GM18499 (cell line): ENCODE measurements around the gene LCN6.

Experiments
- ATAC-seq: cut with Tn5 transposase; IDR thresholded peaks from one replicate; pipeline ENCODE4 v1.9.1; 2021; ENCODE audit warnings: moderate number of reproducible peaks; ENCODE audit not compliant: insufficient read depth, unreplicated experiment

LCN6 gene

DNA sequence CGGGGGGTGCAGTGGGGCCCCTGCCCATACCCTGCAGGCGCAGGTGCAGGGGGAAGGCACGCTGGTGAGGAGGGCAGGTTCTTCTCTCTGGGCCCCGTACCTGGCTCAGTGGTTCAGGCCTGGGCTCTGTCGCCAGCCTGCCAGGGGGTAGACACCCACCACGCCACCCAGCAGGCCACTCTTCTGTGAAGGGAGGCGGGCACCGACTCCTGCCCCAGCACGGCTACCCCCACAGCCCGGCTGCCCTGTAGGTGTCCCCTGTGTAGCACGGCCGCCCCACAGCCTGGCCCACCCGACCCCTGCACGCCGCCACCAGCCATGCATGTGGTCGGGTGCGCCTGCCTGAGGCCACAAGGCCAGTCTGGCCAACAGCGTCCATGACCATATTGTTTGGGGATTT lies 1.7 kb downstream of the LCN6 start:
- no peak for ATAC-seq

DNA sequence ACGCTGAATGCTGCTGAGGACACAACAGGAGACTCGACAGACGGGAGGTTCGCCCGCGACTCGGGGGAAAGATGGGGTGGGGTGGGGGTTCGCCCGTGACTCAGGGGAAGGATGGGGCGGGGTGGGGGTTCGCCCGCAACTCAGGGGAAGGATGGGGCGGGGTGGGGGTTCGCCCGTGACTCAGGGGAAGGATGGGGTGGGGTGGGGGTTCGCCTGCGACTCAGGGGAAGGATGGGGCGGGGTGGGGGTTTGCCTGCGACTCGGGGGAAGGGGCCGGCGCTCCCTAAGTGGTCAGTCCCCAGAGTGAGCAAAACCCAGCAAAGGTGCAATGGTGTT lies 2.2 kb downstream of the LCN6 start:
- ATAC-seq: no peak

DNA sequence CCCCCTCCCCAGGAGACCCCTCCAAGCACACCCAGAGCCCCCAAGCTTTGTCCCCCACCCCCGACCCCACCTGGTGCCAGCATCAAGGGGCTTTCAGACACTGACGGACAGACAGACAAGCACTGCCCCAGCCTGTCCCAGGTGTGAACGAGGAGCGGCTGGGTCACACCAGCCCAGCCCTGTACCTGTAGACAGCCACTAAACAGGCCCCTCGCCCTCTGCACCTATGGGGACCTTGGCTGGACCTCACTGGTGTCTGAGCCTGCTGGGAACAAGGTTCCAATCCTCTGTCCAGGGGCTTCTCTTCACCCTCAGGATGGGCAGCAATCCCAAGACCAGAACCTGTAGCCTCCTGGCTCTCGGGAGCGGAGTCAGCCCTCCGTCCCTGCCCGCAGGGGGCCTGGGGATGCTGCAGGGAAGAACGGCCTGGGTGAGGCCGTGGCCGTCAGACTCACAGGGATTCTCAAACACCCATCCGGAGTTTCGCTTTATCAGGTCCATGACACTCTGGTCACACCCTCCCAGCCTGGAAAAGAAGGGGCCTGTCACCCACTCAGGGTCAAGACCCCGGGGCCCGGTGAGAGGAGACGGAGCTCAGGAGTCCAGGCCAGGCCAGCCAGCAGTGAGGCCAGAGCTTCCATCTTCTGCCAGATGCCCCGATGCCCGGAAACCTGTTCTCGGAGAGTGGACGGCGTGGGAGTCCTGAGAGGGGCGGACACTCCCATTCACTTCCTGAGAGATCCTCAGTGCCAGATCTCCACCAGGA lies 2.8 kb downstream of the LCN6 start:
- ATAC-seq: no peak

DNA sequence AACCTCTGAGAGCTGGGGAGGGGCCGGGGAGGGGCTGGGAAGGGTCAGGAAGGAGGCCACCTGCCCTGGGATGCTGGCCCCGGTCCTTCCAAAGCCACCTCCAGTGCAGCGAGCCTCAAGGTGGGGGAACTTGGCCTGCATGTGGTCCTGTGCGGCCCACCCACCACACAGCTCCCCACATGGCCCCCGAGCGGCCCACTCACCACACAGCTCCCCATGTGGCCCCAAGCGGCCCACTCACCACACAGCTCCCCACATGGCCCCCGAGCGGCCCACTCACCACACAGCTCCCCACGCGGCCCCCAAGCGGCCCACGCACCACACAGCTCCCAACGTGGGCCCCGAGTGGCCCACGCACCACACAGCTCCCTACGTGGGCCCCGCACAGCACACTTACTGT lies 3.6 kb downstream of the LCN6 start:
- no peak for ATAC-seq

DNA sequence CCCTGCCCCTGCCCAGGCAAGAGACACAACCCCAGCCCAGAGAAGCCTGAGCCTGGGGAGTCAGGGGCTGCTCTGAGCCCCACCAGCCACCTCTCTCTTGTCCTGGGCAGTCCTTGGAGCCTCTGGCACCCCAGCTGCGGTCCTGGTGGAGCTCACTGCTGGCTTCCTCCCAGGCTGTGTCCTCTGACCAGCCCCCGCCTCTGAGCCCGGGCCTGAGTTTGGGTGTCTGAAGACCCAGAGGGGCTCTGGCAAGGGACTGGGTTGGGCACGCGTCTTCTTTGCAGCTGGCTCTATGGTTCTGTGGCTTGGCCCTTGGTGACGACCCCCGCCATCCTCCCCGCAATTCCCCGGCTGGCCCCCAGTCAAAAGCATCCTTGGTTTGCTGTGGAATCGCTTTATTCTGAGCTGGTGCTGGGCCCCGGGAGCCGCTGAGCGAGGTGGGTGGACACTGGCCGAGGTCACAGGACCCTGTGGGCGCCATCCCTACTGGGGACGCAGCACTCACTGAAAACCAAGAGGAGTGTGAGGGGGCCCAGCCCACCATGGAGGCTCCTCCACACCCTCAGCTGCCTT lies 4.6 kb downstream of the LCN6 start:
- no peak for ATAC-seq

DNA sequence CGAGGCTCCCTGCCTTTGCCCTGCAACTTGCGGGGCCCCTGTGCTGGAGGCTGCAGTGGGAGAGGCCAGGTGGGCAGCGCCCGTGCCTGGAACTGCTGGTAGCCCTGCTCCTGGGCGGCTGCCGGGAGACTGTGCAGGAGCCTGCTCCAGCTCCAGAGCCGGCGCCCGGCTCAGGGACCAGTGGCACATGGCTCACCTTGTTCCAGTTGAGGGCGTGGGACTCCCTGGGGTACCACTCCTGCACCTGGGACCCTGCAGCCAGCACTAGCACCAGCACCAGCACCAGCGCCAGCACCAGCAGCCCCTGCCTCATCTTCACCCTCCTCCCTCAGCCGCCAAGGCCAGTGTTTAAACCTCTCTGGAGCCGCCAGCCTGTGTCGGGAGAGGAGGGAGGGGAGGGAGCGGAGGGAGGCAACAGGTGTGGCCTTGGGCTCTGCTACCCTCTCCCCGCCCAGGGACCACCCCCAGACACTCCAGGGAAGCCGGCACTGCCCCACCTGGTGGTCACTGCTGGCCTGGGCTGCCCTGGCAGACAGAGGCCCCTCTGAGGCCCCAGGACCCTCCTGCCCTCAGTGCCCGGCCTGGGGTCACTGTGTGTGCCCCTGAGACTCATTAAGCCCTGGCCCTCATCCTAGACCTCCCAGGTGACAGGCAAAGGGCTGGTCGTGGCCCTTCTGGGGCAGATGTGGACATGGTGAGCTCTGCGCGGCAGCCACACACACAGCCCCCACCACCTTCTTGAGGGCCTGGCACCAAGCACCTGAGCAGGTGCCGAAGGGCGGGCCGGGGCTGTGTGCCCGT lies 5.5 kb downstream of the LCN6 start, which contains the start of gene LCN10:
LCN10 (minus strand) TSS at position 350 of the 801 bp plus-strand sequence; CDS start at position 313, 37 bp downstream.
- no peak for ATAC-seq

DNA sequence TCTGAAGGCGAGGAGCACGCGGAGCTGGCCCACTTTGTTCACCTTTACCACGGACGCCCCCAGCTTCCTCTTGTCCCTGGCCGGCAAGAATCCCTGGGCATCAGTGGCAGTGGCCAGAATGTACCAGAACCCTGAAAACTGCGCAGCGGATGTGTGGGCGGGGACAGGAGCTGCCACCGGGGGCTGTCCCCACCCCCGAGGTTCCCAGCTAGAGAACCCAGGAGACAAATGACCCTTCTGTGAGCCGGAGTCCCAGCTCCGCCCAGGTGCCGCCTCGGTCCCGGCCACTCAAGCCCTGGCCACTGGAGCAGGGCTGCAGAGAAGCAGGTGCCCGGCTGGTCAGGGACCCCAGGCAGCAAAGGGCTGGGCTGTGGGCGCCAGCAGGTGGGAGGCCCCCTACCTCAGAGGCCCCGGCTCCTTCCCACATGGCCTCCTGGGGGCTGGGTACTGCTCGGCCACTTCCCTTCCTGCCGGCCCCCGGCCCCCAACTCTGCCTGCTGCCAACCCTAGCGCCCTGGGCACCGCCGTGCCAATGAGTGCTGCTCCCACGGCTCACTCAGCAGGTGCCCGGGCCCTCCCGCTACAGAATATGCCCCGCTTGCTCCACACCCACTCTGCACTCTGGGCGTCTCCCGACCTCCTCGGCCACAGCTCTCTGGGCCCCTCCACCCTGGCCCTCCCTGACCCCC lies 6.3 kb downstream of the LCN6 start:
- ATAC-seq: no peak

DNA sequence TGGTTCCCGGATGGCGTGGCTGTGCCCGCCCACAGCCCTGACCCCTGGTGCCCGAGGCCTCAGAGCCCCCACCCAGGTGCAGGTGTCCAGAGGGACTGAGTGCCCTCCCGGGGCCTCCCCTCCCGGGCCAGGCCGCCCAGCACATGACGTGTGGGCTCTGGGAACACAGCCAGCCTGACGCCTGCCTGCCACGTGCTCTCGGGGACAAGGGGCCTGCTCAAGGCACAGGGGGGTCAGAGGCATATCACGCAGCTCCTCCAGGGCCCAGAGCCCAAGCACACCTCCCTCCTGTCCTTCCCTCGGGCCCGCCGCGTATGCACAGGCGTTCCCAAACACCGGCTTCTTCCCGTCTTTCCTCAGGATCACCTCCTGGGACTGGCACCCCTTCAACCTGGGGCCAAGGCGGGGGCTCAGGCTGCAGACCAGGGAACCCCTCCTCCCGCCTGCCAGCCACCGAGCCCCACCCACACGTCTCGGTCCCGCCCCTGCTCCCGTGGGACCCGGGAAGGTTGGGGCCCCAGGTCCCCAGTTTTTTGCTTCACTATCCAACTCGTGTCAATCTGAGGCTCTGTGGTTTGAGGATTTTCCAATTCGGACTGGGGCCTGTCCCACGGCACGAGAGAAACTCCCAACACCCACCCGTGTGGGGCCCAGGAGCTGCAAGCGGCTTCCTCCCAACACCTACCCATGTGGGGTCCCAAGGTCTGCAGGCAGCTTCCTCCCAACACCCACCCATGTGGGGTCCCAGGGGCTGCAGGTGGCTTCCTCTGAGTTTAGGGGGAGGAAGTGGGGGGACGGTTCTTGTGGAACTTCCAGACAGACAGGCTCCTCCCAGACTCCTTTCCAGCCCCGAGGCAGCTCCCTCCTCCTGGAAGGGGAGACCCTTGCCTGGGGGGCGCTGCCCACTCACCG lies 7.1 kb downstream of the LCN6 start:
- ATAC-seq: no peak

DNA sequence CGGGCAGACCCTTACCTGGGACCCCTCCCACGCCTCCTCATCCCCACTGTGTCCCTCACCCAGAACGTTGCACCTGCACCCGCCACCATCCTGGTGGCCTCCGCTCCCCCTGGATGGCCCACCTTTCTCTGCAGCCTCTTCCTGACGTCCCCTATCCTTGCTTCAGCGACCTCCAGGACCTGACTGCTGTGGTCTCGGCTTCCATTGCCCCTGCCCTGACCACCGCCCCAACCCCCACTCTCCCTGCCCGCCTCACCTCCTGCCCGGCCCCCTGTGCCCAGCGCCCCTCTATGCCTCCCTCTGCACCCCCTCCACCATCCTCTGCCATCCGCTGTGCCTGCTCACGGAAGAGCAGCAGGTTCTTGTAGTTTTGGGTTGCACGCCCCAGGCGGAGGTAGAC lies 7.8 kb downstream of the LCN6 start:
- ATAC-seq: no peak

DNA sequence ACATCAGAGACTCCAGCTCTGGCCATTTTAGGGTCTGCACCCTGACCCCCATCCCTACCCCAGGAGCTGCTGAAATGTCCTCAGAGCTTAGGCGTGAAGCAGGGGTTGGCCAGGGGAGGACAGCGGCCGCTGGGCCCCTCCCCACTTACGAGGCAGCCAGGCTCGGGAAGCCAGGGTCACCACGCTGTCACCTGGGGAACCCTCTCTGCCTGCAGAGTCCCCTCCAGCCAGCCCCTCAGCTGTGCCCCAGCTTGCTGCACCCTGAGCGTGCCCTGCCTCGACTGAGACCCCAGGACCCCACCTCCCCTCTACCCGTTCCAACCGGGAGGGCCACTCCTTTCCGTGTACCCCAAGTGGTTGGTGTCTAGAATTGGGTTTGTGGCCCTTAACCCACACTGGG lies 8.3 kb downstream of the LCN6 start:
- ATAC-seq: no peak

DNA sequence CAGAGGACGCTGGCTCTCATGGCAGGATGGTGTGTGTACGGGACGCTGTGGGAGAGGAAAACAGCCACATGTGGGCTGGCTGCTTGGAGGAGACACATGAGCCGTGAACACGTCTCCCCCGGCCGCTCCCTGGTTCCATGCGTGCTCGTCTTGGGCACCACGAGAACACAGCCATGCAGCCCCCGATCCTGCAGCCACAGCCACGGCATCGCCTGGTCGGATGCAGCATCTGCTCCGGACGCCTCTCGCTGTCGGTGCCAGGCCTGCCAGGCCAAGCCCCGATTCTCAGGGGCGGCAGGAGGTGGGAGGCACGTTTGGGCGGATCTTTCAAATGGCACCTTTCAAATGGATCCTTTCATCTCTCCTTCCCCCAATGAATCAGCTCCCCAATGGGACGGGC lies 8.8 kb downstream of the LCN6 start:
- ATAC-seq: no peak

DNA sequence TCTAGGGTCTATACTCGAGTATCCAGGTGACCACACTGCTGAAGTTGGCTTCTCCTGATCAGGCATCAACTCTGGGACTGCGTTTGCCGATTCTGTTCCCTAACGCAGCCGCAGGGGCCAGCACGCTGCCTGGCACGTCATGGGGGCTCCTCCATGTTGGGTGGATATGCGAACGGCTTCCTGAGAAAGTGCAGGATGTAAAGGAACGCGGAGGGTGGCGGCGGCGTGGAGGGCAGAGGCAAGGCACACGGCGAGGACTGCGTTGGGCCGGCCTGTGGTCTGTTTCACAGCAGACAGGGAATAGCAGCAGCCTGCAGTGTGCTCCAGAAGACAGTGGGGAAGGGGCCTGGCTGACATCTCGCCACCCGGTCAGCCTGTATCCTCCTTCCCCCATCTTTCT lies 9.4 kb downstream of the LCN6 start:
- no peak for ATAC-seq

DNA sequence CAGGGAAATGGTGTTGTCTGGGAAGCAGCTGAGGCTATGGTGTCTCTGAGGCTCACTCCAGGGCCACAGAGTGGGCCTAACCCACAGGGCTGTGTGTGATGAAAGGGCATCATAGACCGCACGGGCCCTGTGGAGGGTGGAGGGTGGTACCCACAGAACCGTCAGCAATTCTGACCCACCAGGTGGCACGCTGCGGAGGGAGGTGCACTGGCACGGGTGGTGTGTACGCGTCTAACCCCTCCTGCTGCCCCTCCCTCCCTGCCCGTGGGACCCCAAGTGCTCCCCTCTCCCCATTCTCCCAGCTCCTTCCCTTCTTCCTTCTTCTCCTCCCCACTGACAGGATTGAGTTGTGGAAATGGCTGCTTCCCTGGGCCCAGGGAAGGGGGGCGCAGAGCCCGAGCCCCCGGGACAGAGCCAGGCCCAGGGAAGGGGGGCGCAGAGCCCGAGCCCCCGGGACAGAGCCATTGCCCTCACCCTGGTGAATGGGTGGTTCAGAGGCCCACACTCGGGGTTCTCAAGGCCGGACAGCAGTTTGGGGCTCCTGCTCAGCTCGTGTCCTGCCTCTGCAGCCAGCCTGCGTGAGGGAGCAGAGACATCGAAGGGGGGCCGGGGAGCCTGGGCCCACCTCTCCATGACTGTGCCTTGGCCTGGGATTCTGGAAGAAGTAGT lies 12.4 kb downstream of the LCN6 start:
- no peak for ATAC-seq

DNA sequence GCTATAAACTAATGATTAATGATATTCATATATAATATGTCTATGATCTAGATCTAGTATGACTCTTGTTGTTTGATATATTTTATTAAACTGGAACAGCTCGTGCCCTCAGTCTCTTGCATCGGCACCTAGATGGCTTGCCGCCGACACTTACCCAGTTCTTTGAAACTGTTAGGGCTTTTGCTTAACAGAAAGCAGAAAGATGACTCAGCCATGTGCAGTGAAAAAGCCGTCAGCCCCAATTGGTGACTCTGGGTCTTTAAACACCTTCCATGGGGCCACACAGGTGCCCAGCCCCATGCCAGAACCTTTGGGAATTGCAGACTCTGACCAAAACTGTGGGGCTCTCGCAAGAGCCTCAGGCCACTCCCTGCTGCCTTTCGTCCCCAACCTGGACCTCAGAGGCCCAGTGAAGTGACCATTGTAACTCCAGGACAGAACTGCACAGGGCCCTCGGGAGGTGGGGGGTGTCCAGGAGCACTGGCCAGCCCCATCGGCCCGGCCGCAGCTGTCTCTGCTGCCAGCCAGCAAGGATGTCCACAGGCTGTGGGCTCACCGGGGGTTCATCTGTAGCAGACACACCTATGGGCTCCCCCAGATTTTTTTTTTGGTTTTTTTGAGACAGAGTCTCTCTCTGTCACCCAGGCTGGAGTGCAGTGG lies 13.4 kb downstream of the LCN6 start:
- ATAC-seq: no peak

DNA sequence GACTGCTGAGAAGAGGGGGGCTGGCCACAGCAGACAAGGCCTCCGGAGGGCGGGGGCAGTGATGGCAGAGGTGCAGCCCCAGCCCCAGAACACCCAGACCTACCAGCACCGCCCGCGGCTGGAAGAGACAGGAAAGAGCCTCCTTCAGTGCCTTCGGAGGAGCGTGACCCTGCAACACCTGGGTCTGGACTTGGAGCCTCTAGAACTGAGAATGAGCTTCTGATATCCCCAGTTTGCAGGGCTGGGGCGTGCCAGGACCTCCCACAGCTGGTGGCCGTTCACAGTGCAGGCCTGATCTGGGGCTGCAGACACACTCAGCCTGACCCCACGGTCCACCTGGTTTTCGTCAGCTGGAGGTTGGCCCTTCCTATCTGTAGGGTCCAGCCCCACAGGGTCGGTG lies 14.7 kb downstream of the LCN6 start:
- no peak for ATAC-seq

DNA sequence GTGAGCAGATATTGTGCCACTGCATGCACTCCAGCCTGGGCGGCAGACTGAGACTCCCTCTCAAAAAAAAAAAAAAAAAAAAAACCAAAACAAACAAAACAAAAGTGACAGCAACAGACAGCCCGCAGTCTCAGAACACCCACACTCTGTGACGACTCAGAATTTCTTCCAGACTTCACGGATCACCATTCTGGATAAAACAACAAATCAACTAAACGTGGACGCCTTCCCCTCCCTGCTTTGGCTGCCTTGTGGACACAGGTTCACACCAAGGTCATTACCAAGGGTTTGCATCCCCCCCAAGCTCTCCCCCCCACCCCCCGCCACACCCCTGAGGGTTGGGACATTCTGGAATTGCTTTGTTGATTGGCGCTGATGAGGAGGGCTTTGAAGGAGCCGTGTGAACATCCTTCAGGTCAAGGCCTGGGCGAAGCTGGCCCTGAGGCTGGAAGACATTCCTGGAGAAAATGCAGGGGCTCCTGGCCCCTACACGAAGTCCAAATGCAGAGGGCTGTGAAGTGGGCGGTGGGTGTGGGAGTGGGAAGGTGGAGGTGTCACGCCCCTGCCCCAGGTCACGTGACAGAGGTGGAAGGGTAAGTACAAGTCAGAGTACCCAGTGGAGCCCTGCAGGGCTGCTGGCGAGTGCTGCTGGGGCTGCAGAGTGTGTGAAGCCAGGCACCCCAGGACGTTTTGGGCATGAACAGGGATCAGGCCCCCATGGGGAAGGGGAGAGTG lies 15.7 kb downstream of the LCN6 start:
- no peak for ATAC-seq

DNA sequence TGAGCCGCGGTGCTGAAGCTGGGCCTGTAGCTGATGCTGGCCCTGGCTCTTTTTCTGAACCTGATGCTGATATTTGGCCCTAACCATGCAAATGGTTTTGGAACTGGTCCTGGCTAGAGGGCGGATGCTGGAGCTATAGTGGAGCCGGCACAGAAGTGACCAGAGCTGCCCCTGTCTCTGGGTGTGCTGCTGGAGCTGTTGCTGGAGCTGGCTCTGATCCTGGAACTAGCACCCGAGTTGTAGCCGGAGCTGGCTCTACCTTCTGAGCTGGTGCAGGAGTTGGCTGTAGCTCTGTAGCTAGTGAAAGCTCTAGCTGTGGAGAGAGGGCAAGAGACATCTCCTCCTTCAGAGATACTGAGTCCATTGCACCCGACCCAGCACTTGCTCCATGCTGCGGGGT lies 18.4 kb downstream of the LCN6 start:
- ATAC-seq: no peak

DNA sequence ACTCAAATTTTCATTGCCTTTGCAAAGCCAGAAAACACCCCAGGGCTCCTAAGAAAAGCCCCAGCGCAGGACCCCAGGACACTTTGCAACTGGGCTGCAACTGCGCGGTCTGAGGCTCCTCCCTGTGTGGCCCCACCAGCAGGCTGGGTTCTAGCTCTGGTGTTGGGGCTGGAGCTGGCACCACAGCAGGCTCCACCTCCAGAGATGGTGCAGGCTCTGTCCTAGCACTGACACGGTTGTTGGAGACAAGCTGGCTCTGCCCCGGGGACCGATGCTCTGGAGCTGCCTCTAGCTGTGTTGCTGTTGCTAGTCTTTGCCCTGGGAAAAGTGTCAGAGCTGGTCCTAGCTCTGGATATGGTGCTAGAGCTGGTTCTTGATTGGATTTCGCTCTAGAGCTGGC lies 19.2 kb downstream of the LCN6 start:
- no peak for ATAC-seq
